GM12891 (cell line): ENCODE results near the gene MAGEF1.

Source experiments
- POLR2AphosphoS5 ChIP-seq: IDR thresholded peaks from 2 replicates; pipeline ENCODE4 v1.6.1; 2011; ENCODE audit warnings: low read depth, low read length, control low read depth
- TAF1 ChIP-seq: IDR thresholded peaks from 2 replicates; pipeline ENCODE4 v1.6.1; 2011; ENCODE audit warnings: low read depth, low read length, control low read depth

GRCh38 chr3:184726497-184726896 is 14.6 kb upstream of the MAGEF1 start:
- no peak for TF ChIP-seq POLR2AphosphoS5
- no peak for TF ChIP-seq TAF1
